SH-SY5Y (cell line): Measurements from ENCODE around the gene PATL2.

Experiments
- GATA2 ChIP-seq: IDR thresholded peaks from 2 replicates; pipeline ENCODE4 v1.6.1; 2011; ENCODE audit warnings: mild to moderate bottlenecking, low read depth, low read length
- GATA3 ChIP-seq: IDR thresholded peaks from 2 replicates; pipeline ENCODE4 v1.6.1; 2011; ENCODE audit warnings: low read depth, mild to moderate bottlenecking, low read length, moderate library complexity

DNA sequence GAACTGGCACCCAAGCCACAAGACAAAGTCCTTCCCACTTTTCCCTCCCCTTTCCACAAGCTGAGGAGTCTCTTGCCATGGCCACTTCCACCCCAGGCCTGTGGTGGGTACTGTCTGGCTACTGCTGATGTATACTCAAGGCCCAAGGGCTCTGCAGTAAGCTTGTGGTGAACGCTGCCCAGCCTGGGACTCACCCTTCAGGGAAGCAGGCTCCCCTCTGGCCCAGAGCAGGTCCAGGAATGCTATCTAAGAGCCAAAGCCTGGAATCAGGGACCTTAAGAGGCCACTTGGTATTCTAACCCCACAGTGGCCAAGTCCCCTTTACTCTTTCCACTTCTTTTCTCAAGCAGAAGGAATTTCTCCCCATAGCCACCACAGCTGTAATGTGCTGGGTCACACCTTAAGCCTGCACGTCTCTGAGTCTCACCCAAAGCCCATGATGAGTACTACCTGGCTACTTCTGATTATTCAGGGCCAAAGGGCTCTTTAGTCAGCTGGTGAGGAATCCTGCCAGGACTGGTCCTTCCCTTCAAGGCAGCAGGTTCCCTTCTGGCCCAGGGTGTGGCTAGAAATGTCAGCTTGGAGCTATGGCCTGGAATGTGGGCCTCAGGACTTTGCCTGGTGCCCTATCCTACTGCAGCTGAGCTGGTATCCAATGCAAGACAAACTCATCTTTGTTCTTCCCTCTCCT, 4.0 kb downstream of the PATL2 start:
- TF ChIP-seq GATA3 (no peak), GATA2 (no peak)
